IPS DF 6.9 (cell line): ENCODE data around the gene NEB.

Source experiments
- DNase-seq: peaks from one replicate; pipeline ENCODE4 v3.0.0-alpha.2; 2013; ENCODE audit warnings: low read depth, low spot score
- H3K27ac ChIP-seq: one replicate; pipeline ENCODE4 v1.5.1; 2013; ENCODE audit warnings: low read length, control low read depth
- H3K27me3 ChIP-seq: 2 replicates; pipeline ENCODE4 v1.6.1; 2013; ENCODE audit warnings: mild to moderate bottlenecking, low read length; ENCODE audit not compliant: control insufficient read depth, insufficient read depth
- H3K36me3 ChIP-seq: 2 replicates; pipeline ENCODE4 v1.6.1; 2013; ENCODE audit warnings: low read length; ENCODE audit not compliant: control insufficient read depth, insufficient read depth
- H3K4me1 ChIP-seq: 2 replicates; pipeline ENCODE4 v1.6.1; 2013; ENCODE audit warnings: low read length; ENCODE audit not compliant: control insufficient read depth, insufficient read depth
- H3K4me3 ChIP-seq: 2 replicates; pipeline ENCODE4 v1.5.1; 2013; ENCODE audit warnings: mild to moderate bottlenecking, low read length
- H3K9me3 ChIP-seq: 2 replicates; pipeline ENCODE4 v1.6.1; 2013; ENCODE audit warnings: low read length, inconsistent platforms; ENCODE audit not compliant: control insufficient read depth, insufficient read depth
- WGBS: extraction: QIAGEN DNeasy Blood & Tissue Kit; methylation state at CpG from one replicate; pipeline ENCODE4 v1.1.7; 2013; ENCODE audit warnings: mixed read lengths, missing lambda C conversion rate; ENCODE audit not compliant: insufficient read length, insufficient coverage; 5-methylcytosine and 5-hydroxymethylcytosine counted together

Gene NEB

DNA sequence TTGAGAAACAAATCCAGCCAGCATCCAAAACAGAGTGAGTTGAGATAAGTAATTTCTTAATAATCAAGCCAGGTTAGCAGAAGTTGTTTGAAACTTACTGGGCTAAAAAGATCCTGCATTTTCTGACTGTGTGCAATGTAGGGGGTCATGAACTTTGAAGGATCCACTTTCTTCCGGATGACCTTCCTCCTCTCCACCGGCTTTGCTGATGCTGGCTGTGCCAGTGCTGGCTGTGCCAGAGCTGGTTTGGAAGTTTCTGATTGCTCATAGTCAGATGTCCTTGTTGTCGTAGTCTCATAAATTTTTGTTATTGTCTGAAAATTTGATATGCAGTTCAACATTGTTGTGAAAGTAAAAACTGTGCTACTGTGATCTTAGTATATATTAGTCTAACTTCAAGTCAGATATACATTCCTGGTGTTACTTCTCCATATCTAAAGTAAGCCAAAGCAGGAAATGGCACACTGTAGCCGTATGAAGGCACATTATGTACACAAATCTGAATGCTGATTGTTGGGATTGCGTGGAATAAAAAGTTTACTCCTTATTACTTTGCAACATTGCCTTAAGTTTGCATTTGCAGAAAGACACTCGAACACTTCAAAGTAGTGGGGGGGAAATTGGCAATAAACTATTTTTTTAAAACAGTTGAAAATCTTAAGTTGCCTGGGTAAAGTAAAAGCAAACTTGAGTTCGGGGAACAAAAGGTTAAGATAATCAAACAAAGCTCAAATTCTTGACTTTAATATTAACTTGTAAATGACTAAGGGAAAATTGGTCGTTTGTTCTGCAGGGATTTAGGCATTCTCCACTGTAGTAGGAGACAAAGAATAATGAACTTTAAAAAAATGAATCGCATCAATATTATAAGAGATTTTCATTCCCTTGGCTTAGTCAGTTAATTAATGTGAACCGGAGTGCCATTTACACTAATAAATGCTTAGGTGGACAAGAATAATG is 6.4 kb downstream of the NEB start:
- Histone ChIP-seq H3K27me3 (no peaks in the 10 kb centered on the region), H3K36me3 (no peaks in the 10 kb centered on the region), H3K4me3 (no peak overlapping the region), H3K9me3 (no peaks in the 10 kb centered on the region), H3K4me1 (peaks cover 8% of the 10 kb centered on the region; the same call in 1 of the 2 replicates), H3K27ac (no peak overlapping the region)
- DNase-seq = no peak
- no CpG with 5 or more reads among the region's 10 CpGs for WGBS

DNA sequence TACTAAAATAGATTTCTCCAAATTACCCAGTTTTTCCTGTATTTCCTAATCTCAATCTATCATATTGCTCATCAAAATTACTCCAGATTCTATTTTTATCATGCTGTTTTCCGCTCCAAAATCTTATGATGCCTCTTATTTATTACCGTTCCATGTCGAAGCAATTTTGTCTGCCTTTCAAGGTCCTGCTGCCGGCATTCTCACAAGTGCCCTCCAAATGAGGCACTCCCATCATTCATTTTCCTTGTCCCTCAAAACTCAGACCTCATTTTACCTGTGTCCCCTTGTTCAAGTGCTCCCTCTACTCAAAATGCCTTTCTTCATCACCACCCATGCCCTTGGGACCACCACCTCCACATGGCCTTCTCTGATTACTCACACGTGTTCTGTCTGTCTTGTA is 13.1 kb downstream of the NEB start:
- H3K27me3 ChIP-seq = no peaks in the 10 kb centered on the region
- H3K4me1 ChIP-seq = no peaks in the 10 kb centered on the region
- H3K27ac ChIP-seq = no peak overlapping the region
- H3K9me3 ChIP-seq = no peaks in the 10 kb centered on the region
- no peaks in the 10 kb centered on the region for H3K36me3 ChIP-seq
- no peak for DNase-seq
- no peak overlapping the region for H3K4me3 ChIP-seq
- no CpG with 5 or more reads among the region's 5 CpGs for WGBS

DNA sequence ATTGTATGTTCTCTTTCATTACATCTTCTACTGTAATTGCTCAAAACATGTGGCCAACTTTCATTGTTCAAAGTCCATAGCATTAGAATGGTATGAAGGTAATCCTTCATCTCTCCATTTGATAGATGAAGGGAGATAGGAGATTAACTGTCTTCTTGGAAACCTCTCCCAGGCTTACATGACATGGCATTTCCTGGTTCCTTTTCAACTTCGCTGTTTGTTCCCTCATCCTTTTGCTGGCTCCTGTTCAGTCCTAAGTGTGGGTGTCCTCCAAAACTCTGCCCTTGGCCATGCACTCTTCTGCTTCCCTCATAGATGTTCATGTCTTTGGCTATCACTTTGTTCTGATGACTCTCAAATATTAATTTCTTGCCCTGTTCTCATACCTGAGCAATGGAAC is 13.8 kb downstream of the NEB start:
- Histone ChIP-seq H3K4me3 (no peak overlapping the region), H3K9me3 (no peaks in the 10 kb centered on the region), H3K4me1 (no peaks in the 10 kb centered on the region), H3K27ac (no peak overlapping the region), H3K36me3 (no peaks in the 10 kb centered on the region), H3K27me3 (no peaks in the 10 kb centered on the region)
- DNase-seq = no peak
- no CpG with 5 or more reads among the region's 1 CpG for WGBS

DNA sequence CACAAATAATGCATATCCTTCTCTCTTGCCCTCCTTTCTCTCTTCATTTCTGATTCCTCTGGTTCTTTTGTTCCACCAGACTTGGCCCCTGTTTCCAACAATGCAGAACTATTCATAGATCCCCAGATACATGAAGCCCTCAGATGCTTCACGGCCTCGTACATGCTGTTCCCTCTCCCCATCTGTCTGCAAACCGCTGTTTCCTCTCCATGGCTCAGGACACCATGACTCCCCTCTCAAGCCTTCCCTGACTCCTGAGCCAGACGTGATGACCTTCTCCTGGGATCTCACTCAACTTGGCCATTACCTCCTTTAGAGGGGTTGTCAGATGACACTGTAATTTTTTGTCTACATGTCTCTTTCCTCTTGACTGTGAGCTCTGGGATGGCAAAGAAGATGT is 15.5 kb downstream of the NEB start:
- no peaks in the 10 kb centered on the region for H3K36me3 ChIP-seq
- no peaks in the 10 kb centered on the region for H3K9me3 ChIP-seq
- no peak for DNase-seq
- WGBS = no CpG with 5 or more reads among the region's 4 CpGs
- H3K4me3 ChIP-seq = no peak overlapping the region
- no peaks in the 10 kb centered on the region for H3K27me3 ChIP-seq
- no peaks in the 10 kb centered on the region for H3K4me1 ChIP-seq
- no peak overlapping the region for H3K27ac ChIP-seq

DNA sequence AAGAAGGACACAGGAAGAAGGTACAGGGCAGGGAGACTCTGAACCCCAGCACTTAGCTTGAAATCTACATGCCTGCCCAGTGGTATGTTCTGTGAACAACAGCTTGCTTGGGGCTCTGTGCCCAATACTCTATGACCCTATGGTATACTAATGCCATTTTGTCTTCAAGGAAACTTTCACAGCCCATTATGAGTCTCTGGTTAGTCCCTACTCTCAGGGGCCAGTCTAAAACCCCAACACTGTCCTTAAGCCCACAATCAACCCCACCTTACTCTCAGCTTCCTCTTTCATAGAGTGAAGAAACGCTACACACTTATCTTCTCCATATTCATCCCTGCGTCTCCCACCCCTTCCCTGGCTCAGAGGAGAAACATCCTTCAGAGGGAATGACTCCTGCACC is 16.0 kb downstream of the NEB start:
- Histone ChIP-seq H3K4me3 (no peak overlapping the region), H3K27me3 (no peaks in the 10 kb centered on the region), H3K9me3 (no peaks in the 10 kb centered on the region), H3K27ac (no peak overlapping the region), H3K4me1 (no peaks in the 10 kb centered on the region), H3K36me3 (no peaks in the 10 kb centered on the region)
- 100% methylated on average over 1 of the region's 2 CpGs for WGBS
- DNase-seq = no peak

DNA sequence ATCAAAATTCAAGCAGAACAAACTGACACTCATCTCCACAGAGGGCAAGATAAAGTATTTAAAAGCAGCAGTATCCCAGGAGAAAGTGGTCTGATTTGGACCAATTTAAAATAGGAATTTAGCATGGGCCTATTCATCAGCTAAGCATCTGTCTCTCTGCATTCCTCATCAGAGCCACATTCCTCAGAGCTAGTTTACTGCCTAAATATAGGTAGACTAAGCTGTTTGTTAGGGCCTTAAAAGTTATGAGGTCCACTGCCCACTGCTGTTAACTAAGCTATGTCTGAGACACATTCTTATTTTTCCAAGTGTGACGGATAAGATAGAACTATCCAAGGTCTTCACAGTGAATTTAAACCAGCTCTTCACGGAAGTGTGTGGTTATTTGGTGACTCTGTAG is 17.6 kb downstream of the NEB start:
- WGBS = no CpG with 5 or more reads among the region's 2 CpGs
- Histone ChIP-seq H3K27me3 (no peaks in the 10 kb centered on the region), H3K9me3 (no peaks in the 10 kb centered on the region), H3K36me3 (no peaks in the 10 kb centered on the region), H3K27ac (no peak overlapping the region), H3K4me3 (no peak overlapping the region), H3K4me1 (no peaks in the 10 kb centered on the region)
- DNase-seq = no peak

DNA sequence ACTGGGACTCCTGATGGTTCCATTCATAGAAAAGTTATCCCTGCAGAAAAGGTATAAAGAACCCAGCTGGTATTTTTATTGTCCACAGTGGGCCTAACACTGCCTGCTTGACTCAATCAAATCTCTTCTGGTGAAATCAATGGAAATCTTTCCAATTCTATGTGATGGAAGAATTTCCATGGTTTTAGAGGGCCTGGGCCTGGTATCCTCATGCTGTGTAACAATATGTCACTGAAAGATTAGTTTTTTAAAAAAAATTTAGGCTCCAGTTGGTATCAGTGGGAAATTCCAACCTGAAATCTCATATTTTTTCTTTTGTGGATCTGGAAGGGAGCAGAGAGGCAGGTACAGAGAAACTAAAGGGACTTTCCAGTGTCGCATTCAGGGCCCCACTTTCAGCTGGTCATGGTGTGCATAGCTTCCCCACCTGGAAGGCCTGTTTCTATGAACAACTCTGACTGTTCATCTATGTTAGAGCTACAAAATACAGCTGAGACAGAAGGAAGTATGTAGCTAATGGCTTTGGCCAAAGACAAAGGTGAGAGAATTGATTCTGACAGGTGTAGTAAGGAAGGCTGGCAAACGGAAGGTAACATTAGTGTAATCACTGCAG is 20.9 kb downstream of the NEB start:
- no peak for DNase-seq
- no peaks in the 10 kb centered on the region for H3K36me3 ChIP-seq
- H3K4me3 ChIP-seq = no peak overlapping the region
- H3K4me1 ChIP-seq = no peaks in the 10 kb centered on the region
- no peak overlapping the region for H3K27ac ChIP-seq
- WGBS = no CpG with 5 or more reads among the region's 2 CpGs
- H3K27me3 ChIP-seq = no peaks in the 10 kb centered on the region
- H3K9me3 ChIP-seq = no peaks in the 10 kb centered on the region

DNA sequence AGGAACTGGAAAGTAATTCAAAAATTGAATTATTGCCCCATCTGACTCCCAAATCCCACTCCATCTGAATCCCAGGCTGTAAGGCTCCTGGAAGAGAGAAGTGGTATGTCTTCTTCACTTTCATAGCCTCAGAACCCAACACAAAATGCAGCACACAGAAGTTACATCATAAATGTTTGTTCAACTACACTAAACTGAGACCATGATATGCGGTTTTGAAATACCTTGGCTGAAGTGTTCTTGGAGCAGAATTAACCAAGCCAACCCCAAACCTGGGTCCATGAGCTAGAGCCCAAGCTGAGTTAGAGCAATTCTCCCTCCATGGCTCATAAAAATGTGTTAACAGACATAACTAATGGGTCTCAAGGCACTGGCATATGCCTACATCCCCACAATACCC is 23.3 kb downstream of the NEB start:
- no peak for DNase-seq
- no peaks in the 10 kb centered on the region for H3K9me3 ChIP-seq
- peaks cover 2% of the 10 kb centered on the region; the same call in 1 of the 2 replicates for H3K4me1 ChIP-seq
- H3K36me3 ChIP-seq = no peaks in the 10 kb centered on the region
- H3K27ac ChIP-seq = no peak overlapping the region
- no peaks in the 10 kb centered on the region for H3K27me3 ChIP-seq
- WGBS = no CpG with 5 or more reads among the region's 1 CpG
- H3K4me3 ChIP-seq = no peak overlapping the region

DNA sequence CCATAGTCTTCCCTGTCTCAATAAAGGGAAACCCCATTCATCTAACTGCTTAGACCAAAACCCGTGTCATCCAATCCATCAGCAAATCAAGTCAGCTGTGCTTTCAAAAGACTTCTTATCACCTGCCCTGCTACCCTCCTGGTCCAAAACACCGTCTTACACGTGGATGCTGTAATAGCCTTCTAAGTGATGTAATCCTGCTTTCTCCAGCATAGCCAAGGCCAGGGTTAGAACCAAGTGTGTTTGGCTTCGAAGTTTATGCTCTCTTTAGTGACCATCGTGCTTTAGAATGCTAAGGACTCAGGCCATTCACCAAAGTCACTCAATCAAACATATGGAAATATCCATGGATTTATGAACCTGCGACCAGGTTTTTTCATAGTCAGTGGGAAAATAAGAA is 25.5 kb downstream of the NEB start:
- Histone ChIP-seq H3K27me3 (no peaks in the 10 kb centered on the region), H3K27ac (no peak overlapping the region), H3K36me3 (no peaks in the 10 kb centered on the region), H3K4me3 (no peak overlapping the region), H3K4me1 (peaks cover 2% of the 10 kb centered on the region), H3K9me3 (no peaks in the 10 kb centered on the region)
- WGBS = no CpG with 5 or more reads among the region's 6 CpGs
- DNase-seq = no peak

DNA sequence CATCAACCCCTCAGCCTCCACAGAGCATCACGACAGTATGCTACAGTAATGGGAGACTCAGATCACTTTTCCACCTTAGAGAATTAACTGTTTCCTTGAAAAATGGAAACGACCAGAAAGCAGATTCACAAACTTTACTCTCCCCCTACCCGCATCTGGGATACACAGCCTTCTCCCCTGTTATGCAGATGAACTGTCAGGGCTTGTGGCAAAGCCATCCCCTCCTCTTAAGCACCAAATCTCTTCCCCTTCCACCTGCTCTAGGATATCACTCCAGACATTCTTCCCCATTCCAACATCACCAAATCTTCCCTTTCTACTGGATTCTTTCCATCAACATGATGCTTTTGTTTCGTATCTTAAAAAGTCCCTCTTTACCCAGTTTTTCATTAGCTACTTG is 26.4 kb downstream of the NEB start:
- 100% methylated on average over 1 of the region's 4 CpGs for WGBS
- H3K27me3 ChIP-seq = no peaks in the 10 kb centered on the region
- H3K27ac ChIP-seq = no peak overlapping the region
- no peak for DNase-seq
- no peak overlapping the region for H3K4me3 ChIP-seq
- H3K9me3 ChIP-seq = no peaks in the 10 kb centered on the region
- H3K36me3 ChIP-seq = no peaks in the 10 kb centered on the region
- peaks cover 2% of the 10 kb centered on the region for H3K4me1 ChIP-seq
